ENCODE results near the gene MRPL38.
A peak's percentile ranks its signal among the peaks of the same experiment; 100 is the strongest.
"Not testable (repeated sequence)": the region's sequence is repeated elsewhere in the genome, so short reads cannot be mapped to it uniquely, and the experiment has no call there.

MRPL38 gene

GRCh38 chr17:75895370-75896155 lies 9.1 kb downstream of the MRPL38 start:
- no peak for DNase-seq

DNA sequence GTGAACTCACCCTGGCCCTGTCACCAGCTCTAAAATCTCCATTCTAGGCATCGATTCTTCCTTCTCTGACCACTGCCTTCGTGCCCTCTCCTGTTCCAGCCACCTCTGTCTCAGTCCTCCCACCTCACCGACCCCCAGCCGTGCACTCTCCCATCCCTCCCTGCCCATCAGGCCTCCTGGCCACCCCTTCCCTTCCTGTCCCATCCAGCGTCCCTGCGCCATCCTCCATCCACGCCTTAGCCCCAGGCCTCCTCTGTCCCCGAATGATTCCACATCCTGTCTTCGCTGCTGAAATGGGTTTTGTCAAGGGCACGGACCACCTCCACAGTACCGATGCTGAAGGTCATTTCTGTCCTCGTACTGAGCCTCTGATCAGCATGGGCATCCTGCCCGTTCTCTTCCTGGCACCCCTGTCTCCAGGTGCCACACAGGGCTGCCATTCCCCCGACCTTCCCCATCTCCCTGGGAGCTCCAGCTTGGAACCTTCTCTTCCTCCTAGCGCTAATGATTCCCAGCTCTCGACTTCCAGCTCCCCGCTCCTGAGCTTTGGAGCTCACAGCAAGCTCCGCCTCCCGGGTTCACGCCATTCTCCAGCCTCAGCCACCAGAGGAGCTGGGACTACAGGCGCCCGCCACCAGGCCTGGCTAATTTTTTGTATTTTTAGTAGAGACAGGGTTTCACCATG lies 10.5 kb downstream of the MRPL38 start:
- no peak for DNase-seq

DNA sequence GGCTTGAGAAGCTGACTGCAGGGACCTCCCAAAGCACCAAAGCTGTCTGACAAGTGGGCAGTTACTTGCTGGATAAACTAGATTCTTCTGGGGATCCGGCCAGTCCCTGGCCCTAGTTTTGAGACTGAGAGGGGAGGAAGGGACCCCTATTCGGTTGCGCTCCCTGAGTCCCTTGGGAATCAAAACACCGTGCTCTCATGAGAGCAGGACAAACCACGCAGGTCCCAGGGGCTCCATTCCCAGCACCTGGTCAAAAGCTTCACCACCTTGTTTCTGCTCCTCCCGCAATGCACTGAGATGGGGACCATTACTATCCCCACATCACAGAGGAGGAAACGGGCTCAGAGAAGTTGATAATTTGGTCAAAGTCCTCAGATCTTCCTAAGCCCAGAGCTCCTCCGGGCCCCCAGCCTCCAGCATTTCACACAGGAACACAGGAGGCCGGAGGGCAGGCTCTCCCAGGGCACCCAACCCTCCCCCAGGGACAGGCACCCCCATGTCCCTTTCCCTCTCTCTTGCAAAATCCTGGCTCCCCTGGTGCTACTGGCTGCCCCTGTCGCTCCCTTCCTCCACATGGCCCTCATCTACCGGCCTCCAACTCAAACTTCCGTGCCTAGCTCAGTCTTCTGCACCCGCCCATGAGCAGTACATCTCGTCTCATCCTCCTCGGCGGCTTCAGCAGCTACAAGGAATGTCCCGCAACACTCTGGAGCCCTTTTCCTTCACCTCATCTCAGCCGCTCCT lies 11.2 kb downstream of the MRPL38 start:
- no peak for DNase-seq

- DNase-seq, result no peak
These were observed 12.0 kb downstream of the MRPL38 start for GRCh38 chr17:75892556-75893224.

DNA sequence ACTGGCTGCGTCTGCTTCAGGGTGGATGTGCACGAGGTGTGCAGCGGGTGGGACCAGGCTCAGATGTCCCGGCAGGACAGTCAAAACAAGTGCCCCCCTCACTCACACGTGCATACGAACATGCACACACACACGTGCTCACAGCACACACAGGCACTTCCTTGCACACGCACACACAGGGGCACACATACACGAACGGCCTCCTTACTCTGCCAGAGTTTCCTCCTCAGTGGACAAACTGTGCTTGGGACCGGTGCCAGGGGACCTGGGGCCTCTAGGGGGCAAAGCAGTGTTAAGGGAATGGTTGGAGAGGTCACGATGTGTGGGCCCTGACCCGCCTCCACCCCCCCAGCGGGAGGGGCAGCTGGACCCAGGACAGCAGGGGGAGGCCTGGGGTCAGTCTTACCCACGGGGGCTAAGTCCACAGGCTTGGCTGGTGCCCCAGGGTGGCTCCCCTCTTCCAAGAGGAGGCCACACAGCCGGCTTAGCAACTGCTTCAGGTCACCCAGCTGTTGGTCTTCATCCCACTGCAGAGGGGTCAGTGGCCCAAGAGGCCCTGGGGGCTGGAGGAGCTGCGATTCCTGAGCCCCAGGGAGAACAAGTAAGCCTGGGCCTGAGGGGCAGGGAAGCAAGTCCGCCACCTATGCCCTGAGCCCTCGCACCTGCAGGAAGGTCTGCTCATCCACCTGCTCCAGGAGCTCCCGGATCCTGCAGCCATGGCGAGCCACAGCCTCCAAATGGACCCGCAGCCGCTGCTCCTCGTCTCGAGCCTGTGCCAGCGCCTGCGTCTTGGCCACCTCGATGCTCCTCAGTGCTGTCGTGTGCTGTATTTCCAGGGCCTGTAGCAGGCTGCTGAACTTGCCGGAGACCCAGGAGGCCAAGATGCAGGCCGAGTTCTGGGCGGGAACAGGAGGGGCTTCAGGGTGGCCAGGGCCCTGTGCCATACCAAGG lies 12.8 kb downstream of the MRPL38 start:
- no peak for DNase-seq

- DNase-seq, result no peak
These were observed 13.6 kb downstream of the MRPL38 start for GRCh38 chr17:75891022-75891604.

- no peak for DNase-seq
These were observed 15.2 kb downstream of the MRPL38 start for GRCh38 chr17:75889454-75889853.

- no peak for DNase-seq
These were observed 16.2 kb downstream of the MRPL38 start for GRCh38 chr17:75888484-75888883.

DNA sequence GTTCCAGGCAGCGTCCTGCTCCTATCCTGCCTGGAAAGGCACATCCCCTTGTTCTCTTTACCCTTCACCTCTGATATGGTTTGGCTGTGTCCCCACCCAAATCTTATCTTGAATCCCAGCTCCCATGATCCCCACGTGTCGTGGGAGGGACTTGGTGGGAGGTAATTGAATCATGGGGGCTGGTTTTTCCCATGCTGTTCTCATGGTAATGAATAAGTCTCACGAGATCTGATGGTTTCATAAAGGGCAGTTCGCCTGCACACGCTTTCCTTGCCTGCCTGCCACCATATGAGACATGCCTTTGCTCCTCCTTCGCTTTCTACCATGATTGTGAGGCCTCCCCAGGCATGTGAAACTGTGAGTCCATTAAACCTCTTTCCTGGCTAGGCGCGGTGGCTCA lies 18.8 kb downstream of the MRPL38 start:
- DNase-seq, result not testable (repeated sequence)

DNA sequence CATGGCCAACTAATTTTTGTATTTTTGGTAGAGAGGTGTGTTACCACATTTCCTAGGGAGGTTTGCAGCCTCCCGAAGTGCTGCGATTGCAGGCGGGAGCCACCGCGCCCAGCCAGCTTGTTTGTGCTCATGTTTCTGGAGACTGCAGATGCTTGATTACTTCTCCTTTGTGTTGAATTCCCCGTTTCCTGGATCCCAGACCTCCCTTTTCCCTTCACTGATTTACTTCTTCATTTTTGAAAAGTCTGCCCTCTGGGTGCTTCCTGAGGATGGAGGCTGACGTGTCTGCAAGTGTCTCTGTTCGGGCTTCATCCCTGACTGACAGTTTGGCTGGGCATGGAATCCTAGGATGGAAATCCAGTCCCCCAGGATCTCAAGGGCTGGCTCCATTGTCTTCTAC lies 19.3 kb downstream of the MRPL38 start:
- DNase-seq, result no peak

- DNase-seq, result no peak
These were observed 22.8 kb downstream of the MRPL38 start for GRCh38 chr17:75881678-75882454.

DNA sequence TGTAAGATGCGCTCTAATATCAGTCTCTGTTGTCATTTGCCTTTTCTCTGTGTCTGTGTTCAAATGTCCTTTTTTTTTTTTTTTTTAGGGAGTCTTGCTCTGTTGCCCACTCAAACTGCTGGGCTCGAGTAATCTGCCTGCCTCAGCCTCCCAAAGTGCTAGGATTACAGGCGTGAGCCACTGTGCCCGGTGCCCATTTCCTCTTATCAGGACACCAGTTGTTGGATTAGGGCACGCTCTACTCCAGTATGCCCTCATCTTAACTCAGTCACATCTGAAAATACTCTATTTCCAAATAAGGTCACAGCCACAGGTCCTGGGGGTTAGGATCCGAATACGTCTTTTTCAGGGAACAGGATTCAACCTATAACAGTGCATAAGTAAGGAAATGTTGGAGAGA lies 24.4 kb downstream of the MRPL38 start:
- DNase-seq, result no peak

DNA sequence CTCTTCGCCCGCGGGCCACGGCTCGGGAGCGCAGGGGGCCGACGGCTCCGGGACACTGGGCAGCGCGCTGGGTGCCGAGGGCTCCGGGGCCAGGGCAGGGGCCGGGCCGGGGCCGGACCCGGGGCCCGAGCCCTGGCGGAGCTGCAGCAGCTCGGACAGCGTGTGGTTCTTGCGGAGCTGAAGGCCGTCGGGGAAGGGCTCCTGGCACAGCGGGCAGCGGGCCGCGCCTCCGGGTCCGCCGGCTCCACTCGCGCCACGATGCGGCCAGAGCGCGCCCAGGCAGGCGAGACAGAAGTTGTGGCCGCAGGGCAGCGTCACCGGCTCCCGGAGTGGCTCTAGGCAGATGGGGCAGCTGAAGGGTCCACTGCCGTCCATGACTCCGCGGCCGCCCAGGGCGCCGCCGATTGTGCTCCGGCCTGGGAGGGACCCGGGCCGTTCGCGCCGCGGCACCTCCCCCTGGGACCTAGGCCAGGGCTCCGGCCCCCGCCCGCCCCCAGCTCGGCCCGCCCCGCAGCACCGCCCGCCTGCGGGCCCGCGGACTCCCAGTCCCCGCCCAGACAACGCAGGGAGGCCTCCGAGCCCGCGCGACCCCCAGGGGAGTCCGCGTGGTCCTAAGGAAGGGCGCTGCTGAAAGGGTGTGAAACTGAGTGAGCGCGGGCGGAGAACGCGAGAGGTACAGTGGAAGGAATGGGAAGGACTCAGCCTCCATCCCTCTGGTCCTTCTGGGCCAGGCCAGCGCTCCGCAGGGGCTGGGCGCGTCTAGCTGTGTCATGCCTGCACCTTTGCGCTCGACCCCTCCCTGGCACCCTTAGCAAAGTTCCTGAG lies 26.3 kb downstream of the MRPL38 start, which contains the start of gene TRIM47:
Gene TRIM47 (minus strand): TSS at position 408 of the 825 bp plus-strand sequence. CDS start 33 bp downstream, at position 375.
- DNase-seq, result no peak

DNA sequence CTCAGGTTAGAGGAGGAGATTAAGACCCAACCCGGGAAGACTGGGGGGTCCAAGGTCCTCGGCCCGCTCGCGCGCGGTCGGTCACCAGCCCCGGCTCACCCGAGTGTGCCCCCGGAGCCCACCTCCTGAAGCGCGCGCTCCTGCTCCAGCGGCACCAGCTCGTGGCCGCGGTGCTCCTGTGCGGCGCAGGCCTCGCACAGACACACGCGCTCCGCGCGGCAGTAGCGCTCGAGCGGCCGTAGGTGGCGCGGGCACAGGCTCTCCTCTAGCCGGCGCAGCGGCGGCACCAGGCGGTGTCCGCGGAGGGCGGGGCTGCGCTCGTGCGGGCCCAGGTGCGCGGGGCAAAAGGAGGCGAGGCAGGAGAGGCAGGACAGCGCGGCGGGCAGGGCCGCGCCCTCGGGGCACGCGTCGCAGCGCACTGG lies 26.9 kb downstream of the MRPL38 start:
- DNase-seq, result no peak

GRCh38 chr17:75876938-75877751 lies 27.5 kb downstream of the MRPL38 start:
- DNase-seq, result no peak

GRCh38 chr17:75876190-75876937 lies 28.3 kb downstream of the MRPL38 start:
- no peak for DNase-seq

GRCh38 chr17:75875940-75876189 lies 28.8 kb downstream of the MRPL38 start:
- peak; percentile 57 for DNase-seq

Measured in NCI-H2029 treated with DMSO at 0.1 percent for 48 hours (cell line).